ENCODE measurements around the gene FLVCR2.
A peak's percentile ranks its signal among the peaks of the same experiment; 100 is the strongest.

The FLVCR2 gene

GRCh38 chr14:75559045-75559444, 19.4 kb upstream of the FLVCR2 start:
- DNase-seq = no peak

- peak; percentile 65 for DNase-seq
Observed at GRCh38 chr14:75559451-75560222, 18.8 kb upstream of the FLVCR2 start.

- peak; percentile 56 for DNase-seq
Observed at GRCh38 chr14:75561013-75561432, 17.4 kb upstream of the FLVCR2 start.

- DNase-seq = no peak
Observed at GRCh38 chr14:75562089-75562488, 16.3 kb upstream of the FLVCR2 start.

GRCh38 chr14:75562489-75562888, 15.9 kb upstream of the FLVCR2 start:
- no peak for DNase-seq

- DNase-seq = no peak
Observed at GRCh38 chr14:75563931-75564330, 14.5 kb upstream of the FLVCR2 start.

- no peak for DNase-seq
Observed at GRCh38 chr14:75565056-75565455, 13.4 kb upstream of the FLVCR2 start.

GRCh38 chr14:75566321-75566720, 12.1 kb upstream of the FLVCR2 start:
- no peak for DNase-seq

- DNase-seq = no peak
Observed at GRCh38 chr14:75566752-75567151, 11.7 kb upstream of the FLVCR2 start.

GRCh38 chr14:75568140-75568539, 10.3 kb upstream of the FLVCR2 start:
- DNase-seq = no peak

- DNase-seq = no peak
Observed at GRCh38 chr14:75568791-75569190, 9.6 kb upstream of the FLVCR2 start.

GRCh38 chr14:75570797-75571196, 7.6 kb upstream of the FLVCR2 start:
- no peak for DNase-seq

GRCh38 chr14:75572104-75572503, 6.3 kb upstream of the FLVCR2 start:
- no peak for DNase-seq

- DNase-seq = no peak
Observed at GRCh38 chr14:75577090-75577489, 1.3 kb upstream of the FLVCR2 start.

- peak; percentile 61 for DNase-seq
Observed at GRCh38 chr14:75577729-75578101, 705 bp upstream of the FLVCR2 start.

GRCh38 chr14:75578786-75579337, 442 bp downstream of the FLVCR2 start:
- DNase-seq = peak; percentile 6

- DNase-seq = no peak
Observed at GRCh38 chr14:75579338-75579864, 981 bp downstream of the FLVCR2 start.

GRCh38 chr14:75579882-75580281, 1.5 kb downstream of the FLVCR2 start:
- no peak for DNase-seq

- no peak for DNase-seq
Observed at GRCh38 chr14:75587388-75587787, 9.0 kb downstream of the FLVCR2 start.

GRCh38 chr14:75589931-75590330, 11.5 kb downstream of the FLVCR2 start:
- DNase-seq = no peak

GRCh38 chr14:75591331-75591946, 13.0 kb downstream of the FLVCR2 start:
- DNase-seq = no peak

GRCh38 chr14:75591987-75592575, 13.7 kb downstream of the FLVCR2 start:
- no peak for DNase-seq

GRCh38 chr14:75595226-75595625, 16.8 kb downstream of the FLVCR2 start:
- no peak for DNase-seq

GRCh38 chr14:75597149-75597548, 18.7 kb downstream of the FLVCR2 start:
- DNase-seq = no peak
